GM06990 (cell line): ENCODE results near the gene EVC.

Experiments used
- DNase-seq: peaks from one replicate; pipeline ENCODE4 v3.0.0-alpha.2; 2011; ENCODE audit not compliant: insufficient read length; ENCODE audit errors: extremely low read depth
- H3K27me3 ChIP-seq: replicated peaks from 2 replicates; pipeline ENCODE4 v1.6.0; 2011; ENCODE audit warnings: low read length; ENCODE audit not compliant: control insufficient read depth, insufficient read depth
- H3K36me3 ChIP-seq: 2 replicates; pipeline ENCODE4 v1.5.1; 2011; ENCODE audit warnings: low read length; ENCODE audit not compliant: control insufficient read depth, insufficient read depth
- H3K4me3 ChIP-seq: replicated peaks from 2 replicates; pipeline ENCODE4 v1.5.1; 2011; ENCODE audit warnings: low read depth, mild to moderate bottlenecking, control low read depth, low read length
- TF ChIP-seq, protein P1 (sequence below): IDR thresholded peaks from 2 replicates; pipeline ENCODE4 v1.5.1; 2011; ENCODE audit warnings: low read length, control low read depth, mild to moderate bottlenecking, inconsistent platforms; ENCODE audit not compliant: insufficient read depth, poor library complexity, severe bottlenecking

EVC gene

DNA sequence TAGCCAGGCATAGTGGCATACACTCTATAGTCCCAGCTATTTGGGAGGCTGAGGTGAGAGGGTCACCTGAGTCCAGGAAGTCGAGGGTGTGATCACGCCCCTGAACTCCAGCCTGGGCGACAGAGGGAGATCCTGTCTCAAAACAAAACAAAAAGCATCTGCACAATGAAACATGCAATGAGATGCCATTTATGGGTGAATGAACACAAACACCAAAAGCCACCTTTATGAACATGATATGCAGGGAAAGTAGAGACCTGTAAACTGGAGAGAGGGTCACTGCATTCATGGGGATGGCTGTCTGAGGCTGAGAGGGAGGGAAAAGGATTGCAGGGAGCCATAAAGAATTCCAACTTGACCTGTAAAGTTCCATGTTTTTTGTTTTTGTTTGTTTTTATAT lies 70.7 kb downstream of the EVC start:
- no peaks in the 10 kb centered on the region for H3K27me3 ChIP-seq
- TF ChIP-seq, protein P1, sequence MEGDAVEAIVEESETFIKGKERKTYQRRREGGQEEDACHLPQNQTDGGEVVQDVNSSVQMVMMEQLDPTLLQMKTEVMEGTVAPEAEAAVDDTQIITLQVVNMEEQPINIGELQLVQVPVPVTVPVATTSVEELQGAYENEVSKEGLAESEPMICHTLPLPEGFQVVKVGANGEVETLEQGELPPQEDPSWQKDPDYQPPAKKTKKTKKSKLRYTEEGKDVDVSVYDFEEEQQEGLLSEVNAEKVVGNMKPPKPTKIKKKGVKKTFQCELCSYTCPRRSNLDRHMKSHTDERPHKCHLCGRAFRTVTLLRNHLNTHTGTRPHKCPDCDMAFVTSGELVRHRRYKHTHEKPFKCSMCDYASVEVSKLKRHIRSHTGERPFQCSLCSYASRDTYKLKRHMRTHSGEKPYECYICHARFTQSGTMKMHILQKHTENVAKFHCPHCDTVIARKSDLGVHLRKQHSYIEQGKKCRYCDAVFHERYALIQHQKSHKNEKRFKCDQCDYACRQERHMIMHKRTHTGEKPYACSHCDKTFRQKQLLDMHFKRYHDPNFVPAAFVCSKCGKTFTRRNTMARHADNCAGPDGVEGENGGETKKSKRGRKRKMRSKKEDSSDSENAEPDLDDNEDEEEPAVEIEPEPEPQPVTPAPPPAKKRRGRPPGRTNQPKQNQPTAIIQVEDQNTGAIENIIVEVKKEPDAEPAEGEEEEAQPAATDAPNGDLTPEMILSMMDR: no peak
- no peak for DNase-seq
- peaks cover 2% of the 10 kb centered on the region for H3K36me3 ChIP-seq
- H3K4me3 ChIP-seq: no peak overlapping the region

DNA sequence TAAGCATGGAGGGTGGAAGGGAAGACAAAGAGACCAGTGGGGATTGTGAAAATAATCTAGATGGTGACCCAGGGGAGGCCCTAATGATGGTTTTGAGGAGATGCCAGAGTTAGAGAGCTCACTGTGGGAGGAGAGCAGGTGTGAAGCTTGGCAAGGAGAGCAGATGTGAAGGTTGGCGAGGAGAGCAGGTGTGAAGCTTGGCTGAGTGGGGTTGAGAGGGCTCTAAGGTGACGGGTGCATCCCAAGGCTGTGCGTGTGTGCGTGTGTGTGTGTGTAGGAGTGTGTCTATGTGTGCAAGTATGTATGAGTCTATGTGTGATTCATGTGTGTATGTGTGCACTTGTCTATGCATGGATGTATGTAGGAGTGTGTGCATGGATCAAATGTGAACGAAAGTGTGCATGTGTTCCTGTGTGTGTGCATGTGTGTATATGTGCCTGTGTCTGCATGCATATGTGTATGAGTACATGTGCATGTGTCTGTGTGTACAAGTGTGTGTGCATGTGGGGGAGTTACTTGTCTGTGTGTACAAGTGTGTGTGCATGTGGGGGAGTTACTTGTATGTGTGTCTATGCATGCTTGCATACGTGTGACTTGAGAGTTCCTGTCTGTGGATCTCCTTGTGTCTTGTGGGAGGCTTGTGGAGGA lies 72.0 kb downstream of the EVC start:
- TF ChIP-seq, protein P1: no peak
- Histone ChIP-seq H3K36me3 (peaks cover 5% of the 10 kb centered on the region), H3K4me3 (no peak overlapping the region), H3K27me3 (no peaks in the 10 kb centered on the region)
- DNase-seq: no peak

DNA sequence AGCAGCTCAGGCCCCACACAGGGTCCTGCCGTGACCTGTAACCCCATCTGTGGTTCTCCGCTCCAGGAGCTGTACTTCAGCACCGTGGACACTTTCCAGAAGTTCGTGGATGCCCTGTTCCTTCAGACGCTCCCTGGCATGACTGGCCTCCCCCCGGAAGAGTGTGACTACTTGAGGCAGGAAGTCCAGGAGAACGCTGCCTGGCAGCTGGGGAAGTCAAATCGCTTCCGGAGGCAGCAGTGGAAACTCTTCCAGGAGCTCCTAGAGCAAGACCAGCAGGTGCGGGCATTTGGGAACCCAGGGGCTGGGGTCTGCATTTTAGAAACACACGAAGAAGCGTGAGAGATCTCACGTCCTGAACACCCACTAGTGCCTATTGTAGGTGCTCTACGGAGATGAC lies 72.5 kb downstream of the EVC start:
- Histone ChIP-seq H3K36me3 (peaks cover 5% of the 10 kb centered on the region), H3K27me3 (no peaks in the 10 kb centered on the region), H3K4me3 (no peak overlapping the region)
- TF ChIP-seq, protein P1: no peak
- no peak for DNase-seq

DNA sequence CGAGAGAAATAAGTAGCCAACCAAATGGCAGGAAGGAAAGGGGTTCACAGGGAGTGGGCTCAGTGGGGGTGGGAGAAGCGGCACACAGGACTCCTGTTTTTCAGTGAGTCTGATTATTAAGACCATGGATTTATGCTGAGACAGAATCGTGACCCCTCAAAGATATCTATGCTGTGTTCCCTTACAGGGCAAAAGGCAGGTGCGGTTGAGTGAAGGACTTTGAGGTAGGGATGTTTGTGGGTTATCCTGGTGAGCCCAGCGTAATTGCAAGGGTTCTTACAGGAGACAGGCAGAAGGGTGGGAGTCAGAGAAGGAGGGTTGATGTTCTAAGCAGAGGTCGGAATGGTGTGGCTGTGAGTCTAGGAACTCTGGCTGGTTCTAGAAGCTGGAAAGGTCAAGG lies 73.0 kb downstream of the EVC start:
- H3K36me3 ChIP-seq: peaks cover 6% of the 10 kb centered on the region
- DNase-seq: no peak
- TF ChIP-seq, protein P1: no peak
- H3K27me3 ChIP-seq: no peaks in the 10 kb centered on the region
- no peak overlapping the region for H3K4me3 ChIP-seq

DNA sequence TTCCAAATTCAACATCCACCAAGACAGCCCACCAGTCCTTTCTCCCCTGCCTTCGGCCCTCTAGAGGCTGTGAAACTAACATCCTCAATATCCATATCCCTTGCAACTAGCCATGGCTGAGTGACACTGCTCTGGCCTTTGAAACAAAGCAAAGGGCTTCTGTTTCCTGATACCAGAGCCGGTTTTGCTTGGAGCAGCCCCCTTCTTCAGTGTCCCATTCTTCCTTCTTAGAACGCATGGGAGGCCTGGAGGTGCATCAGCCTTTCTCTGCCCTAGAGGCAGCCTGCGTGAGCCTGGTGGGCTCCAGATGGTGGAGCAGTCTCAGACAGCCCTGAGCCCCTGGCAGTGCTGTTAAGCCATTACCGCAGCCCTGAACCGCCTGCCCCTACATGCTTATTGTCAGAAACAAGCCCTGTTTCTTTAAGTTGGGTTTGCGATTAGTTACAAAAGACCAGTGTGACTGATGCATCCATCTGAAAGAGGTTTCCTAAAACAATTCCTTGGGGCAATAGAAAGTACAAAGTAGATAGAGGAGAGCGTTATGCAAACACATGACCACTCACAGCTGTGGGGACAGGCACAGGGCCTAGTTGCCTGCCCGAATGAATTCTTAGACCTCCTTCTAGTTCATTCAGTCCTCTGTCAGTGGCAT lies 74.1 kb downstream of the EVC start:
- TF ChIP-seq, protein P1: no peak
- peaks cover 8% of the 10 kb centered on the region for H3K36me3 ChIP-seq
- H3K4me3 ChIP-seq: no peak overlapping the region
- no peak for DNase-seq
- no peaks in the 10 kb centered on the region for H3K27me3 ChIP-seq
